ENCODE results near the gene RASA2.

The RASA2 gene

GRCh38 chr3:141663993-141664392 is 177.2 kb downstream of the RASA2 start:
- TF ChIP-seq, protein P1, sequence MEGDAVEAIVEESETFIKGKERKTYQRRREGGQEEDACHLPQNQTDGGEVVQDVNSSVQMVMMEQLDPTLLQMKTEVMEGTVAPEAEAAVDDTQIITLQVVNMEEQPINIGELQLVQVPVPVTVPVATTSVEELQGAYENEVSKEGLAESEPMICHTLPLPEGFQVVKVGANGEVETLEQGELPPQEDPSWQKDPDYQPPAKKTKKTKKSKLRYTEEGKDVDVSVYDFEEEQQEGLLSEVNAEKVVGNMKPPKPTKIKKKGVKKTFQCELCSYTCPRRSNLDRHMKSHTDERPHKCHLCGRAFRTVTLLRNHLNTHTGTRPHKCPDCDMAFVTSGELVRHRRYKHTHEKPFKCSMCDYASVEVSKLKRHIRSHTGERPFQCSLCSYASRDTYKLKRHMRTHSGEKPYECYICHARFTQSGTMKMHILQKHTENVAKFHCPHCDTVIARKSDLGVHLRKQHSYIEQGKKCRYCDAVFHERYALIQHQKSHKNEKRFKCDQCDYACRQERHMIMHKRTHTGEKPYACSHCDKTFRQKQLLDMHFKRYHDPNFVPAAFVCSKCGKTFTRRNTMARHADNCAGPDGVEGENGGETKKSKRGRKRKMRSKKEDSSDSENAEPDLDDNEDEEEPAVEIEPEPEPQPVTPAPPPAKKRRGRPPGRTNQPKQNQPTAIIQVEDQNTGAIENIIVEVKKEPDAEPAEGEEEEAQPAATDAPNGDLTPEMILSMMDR (IDR thresholded peaks at IDR 0.05) = no peak
- Histone ChIP-seq H3K4me3 (no peak overlapping the region), H3K27ac (no peak overlapping the region)
- DNase-seq (ENCODE audit: low spot score) = no peak

All from coronary artery (tissue), 2 donors.